Measurements from ENCODE around the gene RNF44.

DNA sequence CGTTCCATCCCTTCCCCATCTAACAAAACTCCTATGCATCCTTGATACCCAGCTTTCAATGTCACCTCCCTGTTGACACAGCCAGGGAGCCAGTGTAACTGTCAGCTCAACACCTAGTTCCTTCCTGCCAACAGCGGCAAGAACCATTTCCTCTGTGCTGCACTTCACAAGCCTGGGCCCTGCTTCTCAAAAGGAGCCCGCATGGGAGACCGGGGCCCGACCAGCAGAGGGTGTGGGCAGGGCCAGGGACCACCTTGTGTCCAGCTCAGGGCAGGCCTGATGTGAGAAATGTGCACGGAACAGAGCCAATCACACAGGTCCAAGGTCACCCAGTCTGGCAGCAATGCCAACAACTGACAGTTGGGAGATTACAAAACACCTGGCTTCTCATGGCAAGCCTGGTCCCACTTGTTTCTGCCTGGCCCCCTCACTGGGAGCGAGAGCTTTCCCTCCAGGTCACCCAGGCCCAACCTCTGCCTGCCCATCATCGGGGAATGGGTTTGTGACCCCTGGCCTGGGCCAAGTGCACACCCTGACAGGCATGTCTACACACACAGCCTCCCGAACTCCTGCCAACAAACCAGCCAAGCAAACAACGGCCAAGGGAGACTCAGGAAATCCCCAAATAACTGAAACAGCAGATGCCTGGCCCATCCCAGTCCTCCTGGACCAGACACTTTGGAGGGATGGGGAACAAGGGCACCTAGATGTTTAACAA lies 3.1 kb downstream of the RNF44 start:
- no peak for TF ChIP-seq EZH2phosphoT487 (IDR thresholded peaks at IDR 0.05; ENCODE audit: insufficient read depth, low read depth)
- no peak for TF ChIP-seq EZH2 (IDR thresholded peaks at IDR 0.05; ENCODE audit: insufficient read depth, poor library complexity, severe bottlenecking)
